Stimulated activated CD4-positive, alpha-beta T cell treated with anti-CD3 and anti-CD28 coated beads, Interleukin-1b, Interleukin-23, amount 100 ng/mL, for 24 hours (primary cell): ENCODE data around the gene ANKRD16.

Source experiments
- DNase-seq, 4 experiments: peaks; one replicate each; pipeline ENCODE4 v3.0.0-alpha.2; 2020; ENCODE audit warnings: low read depth in 4 of 4, low spot score in 1 of 4

The ANKRD16 gene

DNA sequence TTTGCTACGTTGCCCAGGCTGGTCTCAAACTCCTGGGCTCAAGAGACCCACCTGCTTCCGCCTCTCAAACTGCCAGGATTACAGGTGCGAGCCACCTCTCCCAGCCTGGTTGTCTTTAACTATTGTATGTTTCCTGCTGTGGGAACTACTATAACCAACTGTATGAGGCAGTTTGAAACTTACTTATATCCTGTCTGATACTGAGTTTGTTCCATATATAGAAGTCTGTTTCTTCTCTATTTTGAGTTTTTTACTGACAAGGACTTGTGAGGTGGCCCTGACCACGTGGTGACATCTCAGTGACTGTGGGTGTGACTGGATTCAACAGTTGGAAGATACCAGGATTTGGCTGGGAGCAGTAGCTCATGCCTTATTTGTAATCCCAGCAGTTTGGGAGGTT, 14.5 kb upstream of the ANKRD16 start:
- no peak for DNase-seq

DNA sequence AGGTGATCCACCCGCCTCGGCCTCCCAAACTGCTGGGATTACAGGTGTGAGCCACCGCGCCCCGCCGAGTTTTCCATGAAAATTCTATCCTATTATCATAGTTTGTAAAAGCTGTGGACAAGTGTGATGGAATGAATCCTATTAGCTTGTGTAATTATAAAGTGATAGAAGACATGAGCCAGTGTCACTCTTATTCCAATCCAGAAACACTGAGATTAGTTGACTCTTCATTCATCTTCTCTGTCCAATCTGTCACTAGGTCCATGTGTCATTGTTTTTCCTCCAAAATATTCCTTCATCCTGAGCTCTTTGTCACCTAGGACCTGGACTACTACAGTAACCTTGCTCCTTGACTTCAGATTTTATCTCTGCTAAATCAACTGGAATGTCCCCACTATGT, 13.9 kb upstream of the ANKRD16 start:
- no peak for DNase-seq

DNA sequence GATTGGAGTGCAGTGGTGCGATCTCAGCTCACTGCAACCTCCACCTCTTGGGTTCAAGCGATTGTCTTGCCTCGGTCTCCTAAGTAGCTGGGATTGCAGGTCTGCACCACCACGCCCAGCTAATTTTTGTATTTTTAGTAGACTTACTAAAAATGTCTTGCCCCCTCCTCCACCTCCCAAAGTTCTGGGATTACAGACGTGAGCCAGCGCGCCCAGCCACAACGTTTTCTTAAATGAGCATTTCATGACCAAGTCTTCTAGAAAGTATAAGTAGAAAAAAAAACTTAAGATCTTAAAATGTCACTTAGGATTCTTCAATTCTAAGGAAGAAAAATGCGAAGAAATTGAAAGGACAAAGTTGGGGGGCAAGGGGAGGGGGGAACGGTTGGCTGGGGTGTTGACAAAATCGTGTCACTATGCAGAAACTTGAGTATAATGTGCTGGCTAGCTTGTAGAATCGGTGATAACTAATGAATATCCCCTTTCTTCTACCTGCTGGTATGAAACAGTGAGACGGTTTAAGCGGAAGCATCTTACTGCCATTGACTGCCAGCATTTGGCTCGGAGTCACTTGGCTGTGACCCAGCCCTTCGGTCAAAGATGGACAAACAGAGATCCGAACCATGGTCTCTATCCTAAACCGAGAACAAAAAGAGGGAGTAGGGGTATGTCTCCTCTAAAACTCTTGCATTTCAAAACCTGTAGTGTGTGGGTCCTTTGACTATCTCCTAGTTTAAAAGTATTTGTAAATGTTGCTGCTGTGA, 13.0 kb upstream of the ANKRD16 start:
- no peak for DNase-seq

DNA sequence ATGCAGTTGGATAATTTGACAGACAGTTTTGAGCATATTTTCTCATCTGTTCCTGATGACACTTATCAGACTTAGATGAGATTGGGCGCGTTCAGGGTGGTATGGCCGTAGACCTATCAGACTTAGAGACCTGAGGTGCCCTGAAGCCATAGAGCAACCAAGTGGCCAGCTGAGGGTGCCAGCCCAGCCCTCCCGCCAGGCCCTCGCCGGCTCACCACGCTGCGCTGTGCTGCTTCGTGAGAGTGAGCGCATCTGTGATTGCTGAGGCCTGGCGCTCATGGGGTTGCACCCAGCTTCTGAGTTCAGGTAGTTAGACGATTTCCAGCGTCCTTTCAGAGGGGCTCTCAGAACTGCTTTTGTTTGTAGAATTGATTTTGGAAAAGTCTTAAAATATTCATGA, 10.6 kb upstream of the ANKRD16 start:
- no peak for DNase-seq

DNA sequence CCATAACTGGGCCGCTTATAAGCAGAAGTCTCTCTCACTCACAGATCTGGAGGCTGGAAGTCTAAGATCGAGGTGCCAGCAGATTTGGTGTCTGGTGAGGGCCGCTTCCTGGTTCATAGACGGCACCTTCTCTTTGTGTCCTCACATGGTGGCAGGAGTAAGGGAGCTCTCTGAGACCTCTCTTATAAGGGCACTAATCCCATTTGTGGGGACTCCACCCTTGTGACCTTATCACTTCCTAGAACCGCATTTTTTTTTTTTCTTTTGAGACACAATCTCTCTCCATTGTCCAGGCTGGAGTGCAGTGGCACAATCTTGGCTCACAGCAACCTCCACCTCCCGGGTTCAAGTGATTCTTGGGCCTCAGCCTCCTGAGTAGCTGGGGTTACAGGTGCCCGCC, 8.5 kb upstream of the ANKRD16 start:
- DNase-seq = no peak

DNA sequence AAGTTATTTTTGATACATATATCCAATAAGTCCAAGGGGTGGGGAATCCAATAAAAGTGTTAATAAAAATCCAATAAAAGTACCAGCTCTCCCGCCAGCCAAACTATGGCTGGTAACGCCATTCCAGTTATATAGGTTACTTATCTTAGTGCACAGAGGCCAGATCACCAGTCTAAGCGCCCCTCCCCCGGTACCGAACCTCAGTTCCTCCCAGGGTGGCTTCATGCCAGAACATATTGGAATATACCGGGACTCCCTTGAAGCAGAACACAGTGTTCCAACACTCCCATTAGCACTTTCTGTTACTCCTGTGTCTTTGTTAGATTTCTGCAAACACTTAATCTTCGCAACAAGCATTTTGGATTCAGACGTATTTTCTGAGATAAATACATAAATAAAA, 7.8 kb upstream of the ANKRD16 start:
- no peak for DNase-seq

DNA sequence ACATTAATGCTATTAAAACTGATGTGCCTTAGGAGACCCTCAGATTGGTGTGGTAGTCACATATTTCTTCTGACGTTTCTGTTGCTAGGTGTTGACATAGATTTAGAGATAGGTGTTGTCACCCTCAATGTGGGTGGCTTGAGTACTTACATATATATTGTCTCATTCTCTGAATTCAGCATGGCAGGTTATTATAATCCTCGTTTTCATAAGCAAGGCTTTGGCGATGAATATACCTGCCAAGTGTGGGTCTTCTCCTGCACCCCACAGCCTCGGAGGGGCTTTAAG, 7.3 kb upstream of the ANKRD16 start:
- DNase-seq = no peak

DNA sequence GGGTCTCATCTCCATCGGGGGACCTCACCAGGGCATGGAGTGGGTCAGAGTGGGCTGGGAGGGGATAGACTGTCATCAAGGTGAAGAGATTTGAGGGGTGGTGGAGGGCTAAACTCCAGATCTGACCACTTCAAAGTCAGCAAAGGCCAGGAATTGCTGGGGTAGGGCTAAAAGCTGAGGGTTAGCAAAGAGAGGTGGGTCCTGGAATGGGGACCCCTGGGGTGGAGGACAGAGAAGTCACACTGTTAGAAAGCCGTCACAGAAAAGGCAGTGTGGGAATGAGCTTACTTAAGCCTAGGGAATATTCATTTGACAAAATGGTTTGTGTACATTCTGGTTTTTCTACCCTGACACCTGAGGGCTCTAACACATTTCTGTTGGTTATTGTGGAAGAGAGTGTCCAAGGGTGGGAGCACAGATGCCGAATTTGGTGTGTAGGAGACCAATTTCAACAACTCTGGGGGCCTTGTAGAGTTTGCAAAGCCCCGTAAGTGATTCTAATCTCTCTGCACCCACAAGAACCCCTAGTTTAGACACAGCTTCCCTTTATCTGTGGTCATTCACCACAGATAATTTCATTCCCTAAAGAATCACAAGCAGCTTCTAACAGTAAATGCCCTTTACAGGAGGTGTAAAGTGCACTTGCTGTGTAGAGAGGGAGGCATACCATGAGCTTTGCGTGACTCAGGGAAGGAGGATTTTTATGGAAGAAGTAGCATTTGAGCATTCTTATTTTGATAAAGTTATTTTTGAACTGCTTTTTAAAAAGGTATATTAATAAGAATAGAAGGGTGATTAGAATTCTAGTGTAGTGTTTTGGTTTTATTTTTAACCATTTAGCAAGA, 6.7 kb upstream of the ANKRD16 start:
- DNase-seq = no peak

DNA sequence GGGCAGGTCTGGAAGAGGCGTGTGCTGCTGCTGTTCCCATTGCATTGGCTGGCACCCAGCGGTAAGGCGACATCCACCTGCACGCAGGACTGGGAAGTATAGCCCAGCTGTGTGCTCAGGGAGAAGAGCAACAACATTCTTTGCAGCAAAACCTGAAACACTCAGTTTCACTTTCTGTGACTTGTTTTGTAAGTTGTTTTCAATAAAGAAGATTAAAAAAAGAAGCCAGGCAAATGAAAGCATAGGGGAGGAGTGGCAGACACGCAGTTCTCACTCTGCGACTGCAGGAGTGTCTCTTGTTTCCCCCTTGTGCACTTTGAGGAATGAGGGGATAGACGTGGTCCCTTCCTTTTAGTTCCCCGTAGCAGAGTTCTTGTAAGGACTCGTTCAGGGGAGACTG, 6.1 kb upstream of the ANKRD16 start:
- no peak for DNase-seq

DNA sequence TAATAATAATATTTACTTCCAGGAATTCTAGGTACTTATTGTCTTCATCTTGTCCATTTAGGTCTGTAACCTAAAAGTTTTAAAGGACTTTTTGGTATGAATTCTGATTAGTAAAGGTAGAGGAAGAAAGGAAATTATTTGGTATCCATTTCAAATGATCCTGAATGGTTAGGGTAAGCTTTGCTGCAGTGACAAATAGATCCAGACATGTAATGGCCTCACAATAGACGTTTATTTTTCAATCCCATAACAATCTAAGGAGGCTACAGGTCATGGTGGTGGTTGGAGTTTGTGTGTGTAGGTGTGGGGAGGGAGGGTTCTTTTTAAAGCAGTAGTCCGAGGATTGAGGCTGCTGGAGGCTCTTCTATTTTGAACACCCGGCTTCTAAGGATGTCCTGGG, 5.7 kb upstream of the ANKRD16 start:
- no peak for DNase-seq

DNA sequence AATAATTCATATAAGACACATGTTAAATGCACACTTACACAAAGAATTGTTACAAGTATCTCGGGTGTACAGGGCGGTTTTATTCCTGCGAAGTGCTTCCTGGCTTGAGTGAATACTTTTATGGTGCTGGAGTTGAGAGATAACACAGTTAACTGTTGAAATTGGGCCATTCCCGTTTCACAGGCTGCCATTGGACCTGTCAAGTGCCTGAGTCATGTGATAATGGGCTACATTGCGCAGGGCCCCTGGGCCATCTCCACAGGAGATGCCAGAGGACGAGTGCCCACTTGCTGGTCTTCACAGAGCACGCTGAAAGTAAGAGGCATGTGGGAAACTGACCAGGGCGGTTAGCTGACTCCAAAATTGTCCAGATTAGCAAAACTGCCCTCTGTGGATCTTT, 5.2 kb upstream of the ANKRD16 start:
- no peak for DNase-seq

DNA sequence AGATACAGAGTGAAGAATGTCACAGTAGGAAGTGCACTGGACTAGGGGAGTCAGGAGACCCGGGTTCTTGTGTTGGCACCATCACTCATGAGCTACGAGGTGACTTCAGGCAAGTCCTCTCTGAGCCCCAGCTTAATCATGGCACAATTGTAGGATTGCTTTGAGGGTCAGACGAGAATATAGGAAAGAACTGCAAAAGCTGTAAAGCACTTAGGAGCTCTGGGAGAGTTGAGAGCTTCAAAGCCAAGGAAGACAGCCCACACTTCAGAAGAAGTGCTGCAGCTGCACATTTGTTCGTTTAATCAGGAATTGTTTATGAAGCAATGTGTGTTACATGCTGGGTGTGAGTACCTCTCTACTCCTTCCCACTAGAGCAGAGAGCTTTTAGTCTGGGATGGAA, 4.7 kb upstream of the ANKRD16 start:
- DNase-seq = no peak

DNA sequence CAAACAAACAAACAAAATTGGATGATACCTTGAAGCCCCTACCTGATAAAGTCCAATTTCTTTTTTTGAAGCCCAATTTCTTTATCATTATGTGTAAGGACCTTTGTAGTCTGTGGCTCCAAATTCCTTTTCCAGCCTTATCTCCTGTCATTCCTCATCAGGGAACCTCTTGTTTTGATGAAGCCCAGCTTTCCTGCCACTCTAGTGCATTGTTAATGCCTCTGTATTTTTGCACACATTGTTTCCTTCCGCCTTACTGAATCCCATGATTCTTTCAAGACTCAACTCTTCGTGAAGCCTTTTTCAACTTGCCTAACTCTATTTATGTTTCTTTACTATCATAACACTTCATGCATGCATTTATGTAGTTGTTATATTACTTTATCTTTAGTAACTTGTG, 3.6 kb upstream of the ANKRD16 start:
- no peak for DNase-seq

DNA sequence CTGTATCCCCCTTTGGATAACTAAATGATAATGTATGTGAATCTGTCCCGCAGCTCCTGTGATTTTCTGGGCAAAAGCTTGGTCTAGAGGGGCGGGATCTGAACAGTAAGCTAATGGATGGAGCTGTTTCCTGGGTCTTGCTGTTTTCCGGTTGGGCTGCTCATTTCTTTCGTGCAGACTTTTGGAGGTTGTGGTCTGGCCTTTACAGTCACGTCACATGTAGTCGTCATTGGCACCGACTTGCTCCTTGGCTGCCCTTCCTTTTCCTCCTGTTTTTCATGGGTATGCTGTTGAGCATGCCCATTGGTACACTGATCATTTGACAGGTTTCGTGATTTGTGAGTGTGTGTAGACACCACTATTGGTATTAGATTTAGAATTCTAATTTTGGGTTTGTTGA, 2.3 kb upstream of the ANKRD16 start:
- DNase-seq = no peak

DNA sequence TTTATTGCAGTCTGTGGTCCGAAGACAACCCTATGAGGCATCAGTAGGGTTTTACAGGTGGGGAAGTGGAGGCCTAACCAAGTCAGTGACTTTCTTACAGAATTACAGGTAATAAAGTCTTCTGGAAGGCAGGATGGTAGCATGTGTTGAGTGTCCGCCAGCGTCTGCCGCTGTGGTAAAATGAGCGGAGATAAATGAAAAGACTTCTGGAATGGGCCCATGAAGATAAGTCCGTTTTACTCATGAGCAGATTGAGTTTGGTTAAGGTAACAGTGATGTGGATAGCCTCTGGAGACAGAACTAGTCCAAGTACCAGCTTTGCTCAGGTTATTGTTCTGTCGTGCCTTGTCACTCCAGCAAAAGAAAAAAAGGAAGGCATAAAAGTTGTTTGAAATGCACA, 1.3 kb upstream of the ANKRD16 start:
- no peak for DNase-seq

DNA sequence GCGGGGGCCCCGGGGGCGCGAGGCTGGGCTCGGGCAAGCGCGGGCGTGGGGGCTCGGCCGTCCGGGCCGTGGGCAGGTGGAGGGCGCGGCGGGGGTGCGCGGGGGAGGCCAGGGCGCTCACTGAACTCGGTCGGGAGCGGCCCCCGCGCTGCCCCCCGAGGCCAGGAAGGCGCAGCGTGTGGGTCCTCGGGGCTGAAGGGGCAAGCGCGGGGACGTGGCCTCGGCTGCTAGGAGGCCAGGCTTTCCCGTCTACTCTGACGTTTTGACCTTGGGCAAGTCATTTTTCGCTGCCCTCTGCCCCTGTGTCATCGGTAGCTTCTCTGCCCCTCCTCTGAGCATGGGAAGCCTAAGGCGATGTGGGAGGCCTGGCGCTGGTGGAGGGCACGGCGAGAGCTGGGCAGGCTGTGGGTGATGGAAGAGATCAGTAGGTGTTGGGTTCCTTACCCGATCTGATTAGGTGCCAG, 791 bp upstream of the ANKRD16 start:
- DNase-seq = peak in 1 of 4 experiments; percentile 5

DNA sequence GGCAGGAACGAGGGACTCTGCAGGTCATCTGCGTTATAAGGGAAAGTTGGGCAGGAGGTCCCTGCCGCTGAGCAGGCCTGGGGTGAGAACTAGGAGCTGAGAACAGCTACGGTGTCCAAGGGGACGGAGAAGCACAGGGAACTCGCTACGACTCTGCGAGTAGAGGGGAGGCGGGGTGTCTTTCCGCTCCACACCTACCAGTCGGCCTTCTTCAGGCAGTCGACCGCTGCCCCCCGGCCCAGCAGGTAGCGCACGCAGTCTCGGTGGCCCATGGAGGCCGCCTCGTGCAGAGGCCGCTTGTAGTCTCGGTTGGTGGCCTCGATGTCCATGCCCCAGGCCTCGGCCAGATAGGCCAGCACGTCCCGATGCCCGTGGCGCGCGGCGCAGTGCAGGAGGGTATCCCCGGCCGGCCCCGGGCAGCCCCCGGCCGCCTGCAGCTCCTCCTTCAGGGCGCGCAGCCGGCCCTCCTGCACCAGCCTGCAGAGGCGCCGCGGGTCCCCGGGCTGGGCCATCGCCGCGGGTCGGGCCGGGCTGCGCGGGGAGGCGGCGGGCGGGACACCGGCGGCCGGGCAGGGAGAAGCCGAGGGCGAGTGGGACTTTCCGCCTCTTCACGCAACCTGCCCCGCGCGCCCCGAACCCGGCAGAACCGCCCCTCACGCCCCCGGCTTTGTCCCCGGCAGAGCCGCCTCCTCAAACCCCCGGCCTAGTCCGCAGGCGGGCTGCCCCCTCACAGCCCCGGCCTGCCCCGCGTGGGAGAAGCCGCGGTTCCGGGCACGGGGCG, 660 bp downstream of the ANKRD16 start:
- peak in 3 of 4 experiments; percentile 10 to 21 (median 15) for DNase-seq

DNA sequence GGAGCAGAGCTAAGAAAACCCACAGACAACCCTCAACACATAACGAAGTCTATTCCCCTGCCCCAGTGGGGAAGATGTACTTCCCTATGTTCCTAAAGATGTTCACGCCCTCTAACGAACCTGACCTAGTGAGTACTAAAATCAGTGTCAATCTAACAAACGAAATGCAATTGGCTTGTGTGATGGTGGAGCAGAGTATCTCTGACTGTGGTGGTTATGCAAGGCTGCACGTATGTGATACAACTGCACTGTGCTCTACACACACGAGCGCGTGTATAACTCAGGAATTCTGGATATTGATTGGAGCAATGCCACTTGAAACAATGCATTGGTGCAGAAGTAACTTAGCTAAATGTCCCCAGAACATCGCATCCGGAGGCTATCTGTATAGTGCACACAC, 1.3 kb downstream of the ANKRD16 start:
- no peak for DNase-seq

DNA sequence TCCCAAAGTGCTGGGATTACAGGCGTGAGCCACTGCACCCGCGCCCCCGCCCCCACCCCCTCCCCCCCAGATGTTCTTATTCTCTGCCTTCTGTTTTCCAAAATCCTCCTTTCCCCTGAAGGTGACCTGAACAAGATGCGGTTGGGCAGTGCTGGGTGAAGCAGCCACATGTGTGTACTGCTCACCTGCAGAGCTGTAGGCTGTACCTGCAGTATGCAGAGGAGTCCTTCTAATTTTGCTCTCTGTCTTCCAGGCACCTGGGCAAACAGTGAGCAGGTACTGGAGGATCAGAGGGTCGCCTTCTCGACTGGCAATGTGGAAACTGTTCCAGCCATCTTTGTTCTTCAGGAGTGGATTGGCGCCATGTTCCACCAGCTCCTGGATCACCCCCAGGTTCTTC, 2.1 kb downstream of the ANKRD16 start:
- DNase-seq = no peak

DNA sequence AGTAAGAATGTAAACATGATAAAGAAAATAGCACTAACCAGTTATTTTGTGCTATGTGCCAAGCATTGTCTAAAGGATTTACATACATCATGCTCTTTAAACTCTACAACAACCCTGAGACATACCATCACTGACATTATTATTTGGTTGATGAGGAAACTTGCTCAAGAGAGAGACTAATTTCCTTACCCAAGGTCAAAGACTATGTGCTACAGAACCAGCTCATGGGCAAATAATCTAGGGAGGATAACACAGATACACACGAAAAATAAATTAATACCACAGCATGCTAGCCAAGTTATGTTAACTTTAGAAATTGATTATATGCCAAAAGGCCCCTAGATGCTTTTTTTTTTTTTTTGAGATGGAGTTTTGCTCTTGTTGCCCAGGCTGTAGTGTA, 2.7 kb downstream of the ANKRD16 start:
- no peak for DNase-seq

DNA sequence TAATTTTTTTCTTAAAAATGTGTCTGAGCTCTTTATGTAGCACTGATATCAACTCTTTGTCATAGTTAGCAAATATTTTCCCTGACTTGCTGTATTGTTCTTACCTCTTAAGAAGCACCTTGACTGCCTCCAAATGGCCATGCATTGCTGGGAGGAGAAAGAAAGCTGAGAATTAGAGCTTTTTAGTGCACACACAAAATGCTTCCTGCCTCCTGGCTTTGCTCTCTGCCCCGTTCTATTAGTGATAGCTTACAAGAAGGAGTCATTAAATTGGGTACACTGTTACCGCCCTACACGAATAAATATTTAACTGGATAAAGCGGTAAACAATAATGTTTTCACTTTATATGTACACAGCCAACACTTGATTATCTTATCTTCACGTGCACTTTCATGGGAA, 4.1 kb downstream of the ANKRD16 start:
- no peak for DNase-seq

DNA sequence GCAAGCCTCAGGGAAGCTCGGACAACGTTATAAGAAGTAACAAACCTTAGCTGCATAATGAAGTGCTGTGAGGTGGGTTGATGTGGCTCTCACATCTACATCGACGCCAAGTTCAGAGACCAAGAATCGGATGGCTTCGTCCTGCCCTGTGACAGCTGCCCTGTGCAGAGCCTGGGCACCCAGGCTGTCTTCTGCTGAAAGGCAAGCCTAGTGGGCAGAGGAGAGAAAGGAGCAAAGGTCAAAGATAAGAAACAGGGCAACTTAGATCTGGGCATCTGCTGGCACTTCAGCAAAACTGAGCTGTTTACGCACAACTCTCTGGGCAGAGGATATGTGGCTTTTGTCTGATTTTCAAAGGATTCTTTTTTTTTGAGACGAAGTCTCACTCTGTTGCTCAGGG, 6.7 kb downstream of the ANKRD16 start:
- DNase-seq = no peak
